ENCODE data around the gene CACNB2.
"Not testable (repeated sequence)": the region's sequence is repeated elsewhere in the genome, so short reads cannot be mapped to it uniquely, and the experiment has no call there.

The CACNB2 gene

DNA sequence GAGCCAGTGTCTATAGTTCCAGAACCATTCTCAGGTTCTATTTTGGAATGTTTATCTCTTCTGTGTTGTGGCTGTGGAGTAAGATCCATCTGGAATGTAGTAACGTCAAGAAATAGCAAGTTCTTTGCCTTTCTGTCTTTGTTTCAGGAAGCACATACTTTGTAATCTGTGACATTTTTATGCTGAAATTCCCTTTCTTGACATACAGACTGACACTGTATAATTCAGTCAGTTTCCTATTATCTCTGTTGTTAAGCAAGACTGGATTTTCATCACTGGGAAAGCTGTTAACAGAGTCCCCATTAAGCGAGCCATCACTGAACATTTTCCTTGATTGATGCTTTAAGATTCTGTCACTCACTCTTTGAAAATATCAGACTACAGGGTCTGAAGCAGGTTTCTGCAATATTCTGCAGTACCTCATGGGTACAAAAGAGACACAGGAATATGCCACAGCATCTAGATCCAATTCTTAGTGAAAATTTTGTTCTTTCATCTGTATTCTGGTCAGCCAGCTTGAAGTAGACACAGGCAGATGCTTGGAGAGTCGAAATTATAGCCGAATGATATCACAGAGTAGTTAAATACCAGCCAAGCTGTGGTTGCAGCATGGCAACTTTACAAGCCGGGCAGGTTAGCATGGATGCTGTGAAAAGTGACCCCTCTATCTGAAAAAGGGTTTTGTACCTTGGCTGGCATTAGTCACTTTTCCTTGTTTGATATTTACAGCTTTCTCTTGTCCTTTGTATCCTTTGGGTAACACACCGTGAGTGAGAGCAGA, 62.6 kb downstream of the CACNB2 start:
- no peak for DNase-seq

- DNase-seq: no peak
These were observed 63.2 kb downstream of the CACNB2 start for GRCh38 chr10:18203471-18203870.

DNA sequence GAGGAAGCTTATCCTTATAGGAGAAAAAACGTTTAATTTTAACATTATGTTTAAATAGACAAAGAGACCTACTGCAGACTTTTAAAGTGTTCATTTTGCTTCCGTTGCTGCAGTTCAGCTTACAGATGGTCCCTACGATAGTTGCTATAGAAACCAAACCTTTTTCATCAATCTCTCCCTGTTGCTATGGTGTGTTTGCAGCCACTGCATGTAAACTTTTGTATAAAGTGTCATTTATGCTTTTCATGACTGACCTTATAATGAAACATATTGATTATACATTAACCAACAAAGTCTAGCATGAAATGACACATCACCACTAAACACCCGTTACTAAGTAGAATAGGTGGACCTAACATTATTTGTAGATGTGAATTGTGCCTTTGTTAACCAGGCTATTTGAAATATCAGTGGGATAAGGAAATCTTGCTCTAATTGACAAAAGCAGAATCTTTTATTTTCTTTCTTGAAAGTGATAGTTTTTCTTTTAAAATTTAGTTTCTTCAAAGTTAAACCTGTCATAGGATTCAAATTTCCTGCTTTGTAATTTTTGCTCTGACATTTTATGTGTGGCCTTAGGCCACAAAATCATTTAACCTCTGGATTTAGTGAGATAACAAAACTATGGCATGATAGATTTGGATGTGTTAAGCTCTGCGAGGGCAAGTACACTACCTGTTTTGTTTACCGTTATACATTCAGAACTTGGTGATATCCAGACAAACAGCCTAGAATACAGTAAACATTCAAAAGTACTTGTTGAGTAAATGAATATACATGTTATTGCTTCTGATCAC, 64.0 kb downstream of the CACNB2 start:
- DNase-seq: no peak

- DNase-seq: no peak
These were observed 65.0 kb downstream of the CACNB2 start for GRCh38 chr10:18205098-18205834.

DNA sequence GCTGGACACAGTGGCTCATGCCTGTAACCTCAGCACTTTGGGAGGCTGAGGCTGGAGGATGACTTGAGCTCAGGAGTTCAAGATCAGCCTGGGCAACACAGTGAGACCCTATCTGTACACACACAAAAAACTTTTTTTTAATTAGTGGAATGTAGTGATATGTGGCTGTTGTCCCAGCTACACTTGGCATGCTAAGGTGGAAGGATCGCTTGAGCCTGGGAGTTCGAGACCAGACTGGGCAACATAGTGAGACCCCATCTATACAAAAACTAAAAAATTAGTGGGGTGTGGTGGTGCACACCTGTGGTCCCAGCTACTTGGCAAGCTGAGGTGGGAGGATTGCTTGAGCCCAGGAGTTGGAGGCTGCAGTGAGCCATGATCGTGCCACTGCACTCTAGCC, 68.0 kb downstream of the CACNB2 start:
- not testable (repeated sequence) for DNase-seq

DNA sequence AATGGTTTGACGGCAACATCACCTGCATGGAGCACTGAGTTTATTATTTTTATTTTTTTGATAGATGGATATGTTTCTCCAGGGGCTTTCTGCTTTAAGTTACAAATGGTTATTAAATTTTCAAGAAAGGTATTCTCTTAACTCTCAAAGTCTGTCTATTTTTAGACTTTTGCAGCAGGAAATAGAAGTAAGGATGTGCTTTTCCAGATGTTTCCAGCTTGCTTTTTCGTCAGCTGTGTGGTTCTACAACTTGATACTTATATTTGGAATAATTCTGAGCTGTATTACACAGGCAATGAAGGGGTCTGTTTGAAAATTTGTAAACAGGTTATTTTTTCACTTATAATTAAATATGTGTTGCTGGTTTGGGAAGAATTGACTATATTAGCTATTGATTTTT, 69.0 kb downstream of the CACNB2 start:
- no peak for DNase-seq

- DNase-seq: no peak
These were observed 70.5 kb downstream of the CACNB2 start for GRCh38 chr10:18210711-18211110.

DNA sequence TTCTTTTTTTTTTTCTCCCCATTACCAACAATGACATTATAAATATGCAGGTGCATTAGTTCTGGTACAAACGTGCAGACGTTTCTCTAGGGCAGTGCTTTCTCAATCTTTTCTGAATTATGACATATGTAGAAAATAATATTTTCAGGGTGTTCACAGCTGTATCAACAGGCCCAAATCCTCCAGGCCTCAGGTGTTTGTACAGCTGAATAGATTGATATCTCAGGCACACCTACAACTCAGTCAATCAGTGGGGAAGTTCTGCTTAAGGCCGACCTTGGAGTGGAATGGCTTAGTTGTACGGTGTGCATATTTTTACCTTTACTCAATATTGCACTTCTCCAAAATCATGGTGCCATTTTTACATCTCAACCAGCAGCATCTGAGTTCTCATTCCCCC, 71.6 kb downstream of the CACNB2 start:
- DNase-seq: no peak

- DNase-seq: no peak
These were observed 73.0 kb downstream of the CACNB2 start for GRCh38 chr10:18213271-18213670.

GRCh38 chr10:18214691-18215563, 74.7 kb downstream of the CACNB2 start:
- DNase-seq: no peak

GRCh38 chr10:18216482-18216881, 76.3 kb downstream of the CACNB2 start:
- no peak for DNase-seq

GRCh38 chr10:18217577-18217976, 77.4 kb downstream of the CACNB2 start:
- DNase-seq: no peak

GRCh38 chr10:18219146-18219545, 78.9 kb downstream of the CACNB2 start:
- no peak for DNase-seq

- no peak for DNase-seq
These were observed 80.9 kb downstream of the CACNB2 start for GRCh38 chr10:18221123-18221522.

DNA sequence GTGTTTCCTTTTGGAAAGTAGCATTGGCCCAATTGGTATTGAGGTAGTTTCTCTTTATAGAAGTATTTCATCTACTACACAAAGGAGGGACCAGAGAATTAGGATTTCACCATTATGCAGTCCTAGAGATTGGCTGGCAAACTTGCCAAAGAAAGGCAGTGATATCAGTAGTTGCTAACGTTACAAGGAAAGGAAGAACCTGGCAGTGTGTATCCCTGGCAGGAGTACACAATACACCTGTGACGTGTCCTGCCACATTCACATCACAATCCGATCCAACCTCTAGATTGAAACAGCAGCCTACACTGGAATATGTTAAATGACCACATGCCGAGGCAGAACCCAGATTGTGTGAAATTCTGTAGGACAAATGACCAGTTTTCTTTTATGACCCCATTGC, 81.7 kb downstream of the CACNB2 start:
- no peak for DNase-seq

DNA sequence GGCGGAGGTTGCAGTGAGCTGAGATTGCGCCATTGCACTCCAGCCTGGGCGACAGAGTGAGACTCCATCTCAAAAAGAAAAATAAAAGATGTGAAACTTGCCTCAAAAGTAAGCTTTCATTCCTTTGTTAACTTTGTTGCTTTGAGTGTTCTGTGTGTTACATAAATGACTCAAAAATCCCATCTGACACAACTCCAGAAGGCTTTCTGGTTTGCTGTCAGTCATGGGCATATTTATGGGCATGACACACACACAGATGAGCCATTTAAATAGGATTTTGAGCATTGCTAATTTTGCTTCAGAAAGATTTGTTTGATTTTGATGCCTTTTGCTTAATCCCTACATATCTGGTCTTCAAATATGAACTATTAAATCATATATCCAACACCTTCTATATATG, 82.6 kb downstream of the CACNB2 start:
- DNase-seq: no peak

DNA sequence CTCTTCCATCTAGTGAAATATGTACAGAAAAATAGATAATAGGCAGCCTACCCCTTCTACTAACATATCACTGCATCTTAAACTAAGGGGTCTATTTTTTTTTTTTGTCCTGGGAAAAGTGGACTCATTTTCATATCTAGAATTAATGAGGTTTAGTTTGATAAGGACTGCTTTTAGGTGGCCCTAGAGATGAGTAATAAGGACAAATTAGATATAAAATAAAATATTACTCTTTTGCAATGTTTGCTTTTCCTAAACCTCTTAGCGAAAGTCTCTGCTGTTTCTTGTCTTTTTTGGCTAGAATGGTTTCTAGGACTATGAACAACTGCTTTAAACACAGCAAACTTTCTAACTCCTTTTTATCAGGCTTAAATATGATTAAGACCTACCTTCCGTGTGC, 83.7 kb downstream of the CACNB2 start:
- no peak for DNase-seq

- DNase-seq: no peak
These were observed 84.6 kb downstream of the CACNB2 start for GRCh38 chr10:18224626-18225445.

DNA sequence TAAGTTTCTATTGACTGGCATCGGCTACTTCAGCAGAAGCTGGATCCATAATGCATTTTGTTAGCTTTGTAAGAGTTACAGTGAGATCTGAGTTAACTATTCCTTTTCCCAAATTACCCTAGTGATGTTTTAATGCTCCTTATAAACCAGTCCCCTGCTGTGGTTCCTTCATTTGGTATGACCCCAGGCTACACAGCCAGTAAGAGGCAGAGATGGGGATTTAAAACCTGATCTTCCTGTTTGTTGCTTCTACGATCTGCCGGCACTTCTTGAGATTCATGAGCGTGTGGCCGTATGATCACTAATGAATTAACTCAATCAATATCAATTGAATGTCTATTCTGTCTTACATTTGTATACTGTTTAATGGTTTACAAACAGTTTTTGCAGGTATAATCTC, 86.1 kb downstream of the CACNB2 start:
- DNase-seq: no peak

DNA sequence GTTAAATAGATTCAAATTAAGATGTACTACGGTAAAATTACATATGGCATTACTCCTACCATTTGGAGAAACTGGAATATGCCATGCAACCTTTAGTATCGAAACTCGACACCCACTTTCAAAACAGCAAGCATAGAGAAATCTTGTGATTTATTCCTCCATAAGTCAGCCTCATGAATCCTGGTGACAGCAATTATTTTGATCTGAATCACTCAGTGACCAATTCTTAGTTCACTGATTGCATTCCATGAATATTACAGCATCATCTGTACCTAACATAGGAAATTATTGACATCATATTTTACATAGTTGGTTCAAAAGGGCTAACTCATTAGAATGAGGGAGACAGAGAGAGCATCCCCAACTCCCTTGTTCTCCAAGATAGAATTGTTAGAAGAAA, 89.6 kb downstream of the CACNB2 start:
- DNase-seq: no peak

DNA sequence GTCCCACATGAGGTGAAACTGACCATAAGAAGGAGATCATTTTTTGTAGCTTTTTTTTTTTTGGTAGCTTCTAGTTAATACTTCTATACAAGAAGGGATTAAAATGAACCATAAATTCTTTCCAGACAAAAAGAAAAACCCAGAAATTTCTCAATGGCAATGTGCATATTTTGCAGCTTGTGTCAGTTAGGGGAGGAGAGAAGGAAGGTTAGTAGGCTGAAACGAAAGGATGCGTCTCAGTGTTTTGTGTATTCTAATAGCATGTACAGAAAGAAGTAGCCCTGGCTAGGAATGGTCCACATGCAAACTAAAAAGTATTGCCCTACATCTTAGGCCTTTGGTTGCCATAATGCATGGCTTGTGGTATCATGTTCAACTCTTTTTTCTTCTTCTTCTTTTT, 90.6 kb downstream of the CACNB2 start:
- DNase-seq: no peak

DNA sequence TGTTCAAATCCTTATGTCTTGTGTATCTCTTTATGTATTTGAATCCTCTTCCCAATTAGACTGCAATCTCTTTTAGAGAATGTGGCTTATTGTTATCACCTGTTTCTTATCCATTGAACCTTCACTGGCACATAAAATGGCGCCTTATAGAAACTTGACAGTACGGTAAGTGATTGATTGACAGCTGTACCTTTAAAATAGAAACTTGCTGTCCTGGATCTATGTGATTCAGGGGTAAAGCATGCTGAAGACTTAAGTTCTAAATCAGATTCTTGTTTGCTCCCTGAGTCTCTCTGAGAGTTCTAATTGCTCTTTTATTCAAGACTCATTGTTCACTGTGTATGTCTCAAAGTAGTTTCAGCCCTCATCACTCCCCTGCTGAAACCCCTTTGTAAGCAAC, 91.3 kb downstream of the CACNB2 start:
- DNase-seq: no peak
